AG09319 (cell line): ENCODE results near the gene ZMYND15.
"Not testable (repeated sequence)": the region's sequence is repeated elsewhere in the genome, so short reads cannot be mapped to it uniquely, and the experiment has no call there.

Experiments used
- DNase-seq: peaks from one replicate; pipeline ENCODE4 v3.0.0-alpha.2; 2010; ENCODE audit warnings: low read depth; ENCODE audit errors: extremely low read depth
- CTCF ChIP-seq: IDR thresholded peaks from 2 replicates; pipeline ENCODE4 v1.5.1; 2011; ENCODE audit warnings: low read depth, mild to moderate bottlenecking, inconsistent platforms, low read length, moderate library complexity

ZMYND15 gene

DNA sequence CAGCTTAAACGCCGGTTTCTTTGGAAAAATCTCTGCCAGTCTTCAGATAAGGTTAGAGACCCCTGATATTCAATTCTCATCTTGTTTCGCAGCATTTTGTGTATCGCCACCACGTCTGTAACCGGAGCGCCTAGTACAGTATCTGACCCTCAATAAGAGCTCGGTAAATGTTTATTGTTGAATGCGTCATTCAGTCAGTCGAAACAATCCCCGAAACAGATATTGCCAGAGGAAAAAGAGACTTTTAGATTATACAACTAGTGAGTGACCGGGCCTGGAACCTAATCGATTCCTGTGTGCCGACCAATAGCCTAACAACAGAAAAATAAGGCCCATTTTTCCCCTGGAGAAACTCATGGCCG lies 36.3 kb upstream of the ZMYND15 start:
- no peak for DNase-seq
- no peak for TF ChIP-seq CTCF

- not testable (repeated sequence) for DNase-seq
Measured at GRCh38 chr17:4704574-4704907, 35.1 kb upstream of the ZMYND15 start.

DNA sequence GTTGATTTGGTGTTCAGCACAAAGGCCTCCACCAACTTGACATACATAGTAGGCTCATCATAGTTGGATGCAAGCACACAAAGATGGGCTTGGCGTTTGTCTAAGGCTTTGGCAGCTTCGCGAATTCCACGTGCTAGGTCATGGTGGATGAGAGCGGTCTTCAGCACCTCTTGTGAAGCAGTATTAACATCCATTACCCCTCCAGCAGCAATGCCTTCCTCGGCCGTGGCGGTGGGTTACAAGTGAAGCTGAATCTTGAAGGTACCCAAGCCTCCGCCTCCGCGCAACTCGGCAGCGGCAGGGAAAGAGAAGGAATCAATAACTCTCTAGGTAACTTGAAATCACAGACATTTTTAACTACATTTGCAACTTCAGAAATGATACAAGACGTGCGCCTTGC lies 34.6 kb upstream of the ZMYND15 start:
- DNase-seq, result no peak
- no peak for TF ChIP-seq CTCF

GRCh38 chr17:4706121-4706520 lies 33.5 kb upstream of the ZMYND15 start:
- no peak for DNase-seq
- no peak for TF ChIP-seq CTCF

GRCh38 chr17:4708436-4708835 lies 31.2 kb upstream of the ZMYND15 start:
- no peak for DNase-seq
- TF ChIP-seq CTCF, result no peak

GRCh38 chr17:4709794-4710692 lies 29.6 kb upstream of the ZMYND15 start, which contains the start of gene ARRB2:
TSS of gene ARRB2 (plus strand) at chr17:4710632. CDS start at chr17:4710722, 90 bp downstream.
- DNase-seq, result peak; percentile 97
- peak; percentile 65 for TF ChIP-seq CTCF

GRCh38 chr17:4710693-4711634 lies 28.7 kb upstream of the ZMYND15 start:
- TF ChIP-seq CTCF, result no peak
- no peak for DNase-seq
